ENCODE measurements around the gene B4GALT2. TPM values are rescaled to one million over a fixed set of nuclear protein-coding genes. Genes with fewer than 3 reads are reported as not detected.
A peak's percentile ranks its signal among the peaks of the same experiment; 100 is the strongest.

The B4GALT2 gene
- total and polyA plus RNA-seq, 9 of the 15 experiments (the other 6 are each of a cell fraction or from before 2014, with no cell fraction given) = 1.3 to 86.8 (median 43.8) TPM

DNA sequence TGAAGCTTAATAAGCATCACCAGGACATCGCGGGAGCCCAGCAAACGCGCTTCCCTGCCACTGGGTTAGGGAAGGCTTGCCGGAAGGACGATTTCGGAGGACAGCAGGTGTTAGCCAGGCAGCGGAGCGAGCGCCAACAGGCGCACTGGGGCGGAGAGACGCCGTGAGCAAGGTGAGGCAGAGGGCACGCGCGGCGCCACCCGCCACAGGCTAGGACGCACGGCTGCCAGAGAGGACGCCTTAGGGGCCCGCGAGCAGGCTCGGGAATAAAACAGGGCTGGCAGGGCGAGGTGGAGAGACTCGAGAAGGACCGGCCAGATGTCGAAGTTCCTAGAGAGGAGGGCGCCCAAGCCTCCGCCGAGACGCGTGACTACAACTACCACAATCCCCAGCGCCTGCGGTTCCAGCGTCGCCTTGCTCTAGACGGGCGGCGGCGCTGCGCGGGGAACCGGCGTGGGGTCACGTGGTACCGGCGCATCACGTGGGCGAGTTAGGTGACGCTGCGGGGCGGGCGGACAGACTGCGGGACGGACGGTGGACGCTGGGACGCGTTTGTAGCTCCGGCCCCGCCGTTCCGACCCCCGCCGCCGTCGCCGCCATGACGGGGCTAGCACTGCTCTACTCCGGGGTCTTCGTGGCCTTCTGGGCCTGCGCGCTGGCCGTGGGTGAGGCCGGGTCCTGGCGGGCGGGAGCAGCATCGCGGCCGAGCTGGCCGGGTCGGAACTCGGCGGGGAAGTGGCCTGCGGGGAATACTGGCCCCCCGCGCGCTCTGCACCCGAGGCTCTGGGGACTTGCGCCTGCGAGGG, 4.4 kb upstream of the B4GALT2 start, which contains the start of gene ATP6V0B (continued):
- TF ChIP-seq, protein P1, sequence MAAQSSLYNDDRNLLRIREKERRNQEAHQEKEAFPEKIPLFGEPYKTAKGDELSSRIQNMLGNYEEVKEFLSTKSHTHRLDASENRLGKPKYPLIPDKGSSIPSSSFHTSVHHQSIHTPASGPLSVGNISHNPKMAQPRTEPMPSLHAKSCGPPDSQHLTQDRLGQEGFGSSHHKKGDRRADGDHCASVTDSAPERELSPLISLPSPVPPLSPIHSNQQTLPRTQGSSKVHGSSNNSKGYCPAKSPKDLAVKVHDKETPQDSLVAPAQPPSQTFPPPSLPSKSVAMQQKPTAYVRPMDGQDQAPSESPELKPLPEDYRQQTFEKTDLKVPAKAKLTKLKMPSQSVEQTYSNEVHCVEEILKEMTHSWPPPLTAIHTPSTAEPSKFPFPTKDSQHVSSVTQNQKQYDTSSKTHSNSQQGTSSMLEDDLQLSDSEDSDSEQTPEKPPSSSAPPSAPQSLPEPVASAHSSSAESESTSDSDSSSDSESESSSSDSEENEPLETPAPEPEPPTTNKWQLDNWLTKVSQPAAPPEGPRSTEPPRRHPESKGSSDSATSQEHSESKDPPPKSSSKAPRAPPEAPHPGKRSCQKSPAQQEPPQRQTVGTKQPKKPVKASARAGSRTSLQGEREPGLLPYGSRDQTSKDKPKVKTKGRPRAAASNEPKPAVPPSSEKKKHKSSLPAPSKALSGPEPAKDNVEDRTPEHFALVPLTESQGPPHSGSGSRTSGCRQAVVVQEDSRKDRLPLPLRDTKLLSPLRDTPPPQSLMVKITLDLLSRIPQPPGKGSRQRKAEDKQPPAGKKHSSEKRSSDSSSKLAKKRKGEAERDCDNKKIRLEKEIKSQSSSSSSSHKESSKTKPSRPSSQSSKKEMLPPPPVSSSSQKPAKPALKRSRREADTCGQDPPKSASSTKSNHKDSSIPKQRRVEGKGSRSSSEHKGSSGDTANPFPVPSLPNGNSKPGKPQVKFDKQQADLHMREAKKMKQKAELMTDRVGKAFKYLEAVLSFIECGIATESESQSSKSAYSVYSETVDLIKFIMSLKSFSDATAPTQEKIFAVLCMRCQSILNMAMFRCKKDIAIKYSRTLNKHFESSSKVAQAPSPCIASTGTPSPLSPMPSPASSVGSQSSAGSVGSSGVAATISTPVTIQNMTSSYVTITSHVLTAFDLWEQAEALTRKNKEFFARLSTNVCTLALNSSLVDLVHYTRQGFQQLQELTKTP (IDR thresholded peaks at IDR 0.05; ENCODE audit: low read depth in 1 of 2, partially characterized antibody in 2 of 2) = peak; percentile 40 to 87
- no peak for TF ChIP-seq ZBTB49 (CRISPR knock-in tag; IDR thresholded peaks at IDR 0.05; ENCODE audit: borderline replicate concordance)
- TF ChIP-seq SIRT6 (IDR thresholded peaks at IDR 0.05; ENCODE audit: low read depth, low read length) = no peak
- peak; percentile 52; the same call in 1 of the 2 replicates for TF ChIP-seq POLR2AphosphoS2 (IDR thresholded peaks at IDR 0.05; ENCODE audit: low read length)
- TF ChIP-seq SRSF7 (optimal IDR thresholded peaks at IDR 0.05; ENCODE audit: low read depth, low read length) = no peak
- TF ChIP-seq PRPF4 (IDR thresholded peaks at IDR 0.05; ENCODE audit: insufficient read depth, low read depth, low read length, poor library complexity, severe bottlenecking) = no peak
- TF ChIP-seq ZNF609 (CRISPR knock-in tag; IDR thresholded peaks at IDR 0.05; ENCODE audit: borderline replicate concordance) = peak; percentile 64; the same call in 1 of the 2 replicates
- no peak for TF ChIP-seq HMGN3 (IDR thresholded peaks at IDR 0.05; ENCODE audit: borderline replicate concordance, extremely low read depth, insufficient read length, low read depth, low read length)
- TF ChIP-seq ZC3H4 (CRISPR knock-in tag; IDR thresholded peaks at IDR 0.05; ENCODE audit: borderline replicate concordance) = no peak
- TF ChIP-seq MTA3 (IDR thresholded peaks at IDR 0.05; ENCODE audit: borderline replicate concordance) = no peak; the same call in 1 of the 2 replicates
- TF ChIP-seq, protein P2, sequence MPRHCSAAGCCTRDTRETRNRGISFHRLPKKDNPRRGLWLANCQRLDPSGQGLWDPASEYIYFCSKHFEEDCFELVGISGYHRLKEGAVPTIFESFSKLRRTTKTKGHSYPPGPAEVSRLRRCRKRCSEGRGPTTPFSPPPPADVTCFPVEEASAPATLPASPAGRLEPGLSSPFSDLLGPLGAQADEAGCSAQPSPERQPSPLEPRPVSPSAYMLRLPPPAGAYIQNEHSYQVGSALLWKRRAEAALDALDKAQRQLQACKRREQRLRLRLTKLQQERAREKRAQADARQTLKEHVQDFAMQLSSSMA (CRISPR knock-in tag; IDR thresholded peaks at IDR 0.05) = no peak

Measured in K562 (cell line).